Measurements from ENCODE around the gene LMAN2L.

LMAN2L gene

DNA sequence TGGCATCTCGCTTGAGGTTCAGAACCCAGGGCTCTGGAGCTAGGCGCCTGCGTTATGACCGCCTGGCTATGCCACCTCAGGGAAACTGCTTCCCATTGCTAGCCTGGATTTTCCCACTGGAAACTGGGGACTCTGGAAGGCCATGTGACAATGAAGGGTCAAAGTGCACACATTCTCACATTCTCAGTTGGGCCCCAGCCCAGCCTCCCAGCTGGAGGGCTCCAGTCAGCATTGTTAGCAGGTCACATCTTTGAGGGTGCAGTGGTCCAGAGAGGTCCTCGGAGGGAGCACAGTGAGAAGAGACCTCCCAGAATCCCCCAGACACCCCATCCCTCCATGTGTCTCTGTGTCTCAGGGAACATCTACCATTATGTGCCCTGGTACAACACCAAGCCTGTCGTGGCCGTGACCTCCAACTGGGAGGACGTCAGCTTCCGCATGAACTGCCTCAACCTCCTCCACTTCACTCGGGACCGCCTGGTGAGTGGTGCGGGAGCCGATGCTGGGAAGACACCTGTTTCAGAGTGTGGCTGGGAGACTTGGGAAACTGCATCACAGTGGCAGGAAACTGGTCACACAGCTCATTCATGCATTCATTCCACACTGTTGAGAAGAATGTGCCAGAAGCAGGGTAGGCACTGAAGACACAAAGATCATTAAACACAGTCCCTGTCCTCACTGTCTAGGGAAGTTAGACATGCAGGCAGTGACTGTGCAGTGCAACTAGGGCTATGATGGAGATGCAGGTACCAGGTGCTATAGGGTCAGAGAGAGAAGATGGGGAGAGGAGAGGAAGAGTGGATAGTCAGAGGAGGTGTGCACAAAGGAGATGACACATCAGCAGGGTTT, 55.7 kb downstream of the LMAN2L start:
- H3K4me3 ChIP-seq (ENCODE audit: low read depth, low read length) = no peak overlapping the region
- TF ChIP-seq CTCF (IDR thresholded peaks at IDR 0.05; ENCODE audit: insufficient read depth, low read depth, low read length, missing control alignments) = no peak
- DNase-seq (ENCODE audit: low read depth) = no peak

DNA sequence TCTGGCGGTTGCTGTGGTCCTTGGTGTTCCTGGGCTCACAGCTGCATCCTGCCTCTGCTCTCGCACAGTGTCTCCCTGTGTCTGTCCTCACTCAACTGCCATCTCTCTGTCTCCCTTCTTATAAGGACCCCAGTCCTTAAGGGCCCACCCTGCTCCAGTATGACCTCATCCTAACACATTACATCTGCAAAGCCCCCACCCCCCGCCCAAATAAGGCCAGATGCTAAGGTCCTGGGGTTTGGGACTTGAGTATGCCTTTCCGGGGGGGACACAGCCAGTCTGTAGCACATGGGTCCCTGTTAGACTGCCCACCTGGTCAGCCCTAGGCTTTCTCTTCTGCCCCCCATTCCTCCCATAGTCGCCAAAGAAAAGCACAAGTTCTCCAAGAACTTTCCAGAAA, 56.6 kb downstream of the LMAN2L start:
- H3K4me3 ChIP-seq (ENCODE audit: low read depth, low read length) = no peak overlapping the region
- DNase-seq (ENCODE audit: low read depth) = no peak
- no peak for TF ChIP-seq CTCF (IDR thresholded peaks at IDR 0.05; ENCODE audit: insufficient read depth, low read depth, low read length, missing control alignments)

- no peak for DNase-seq (ENCODE audit: low read depth)
- no peak for TF ChIP-seq CTCF (IDR thresholded peaks at IDR 0.05; ENCODE audit: insufficient read depth, low read depth, low read length, missing control alignments)
- H3K4me3 ChIP-seq (ENCODE audit: low read depth, low read length) = no peak overlapping the region
Measured at GRCh38 chr2:96681540-96681939, 58.3 kb downstream of the LMAN2L start.

- DNase-seq (ENCODE audit: low read depth) = no peak
- no peak for TF ChIP-seq CTCF (IDR thresholded peaks at IDR 0.05; ENCODE audit: insufficient read depth, low read depth, low read length, missing control alignments)
- H3K4me3 ChIP-seq (ENCODE audit: low read depth, low read length) = no peak overlapping the region
Measured at GRCh38 chr2:96680561-96681141, 59.2 kb downstream of the LMAN2L start.

GRCh38 chr2:96679848-96680247, 60.0 kb downstream of the LMAN2L start:
- TF ChIP-seq CTCF (IDR thresholded peaks at IDR 0.05; ENCODE audit: insufficient read depth, low read depth, low read length, missing control alignments) = no peak
- DNase-seq (ENCODE audit: low read depth) = no peak
- H3K4me3 ChIP-seq (ENCODE audit: low read depth, low read length) = no peak overlapping the region

DNA sequence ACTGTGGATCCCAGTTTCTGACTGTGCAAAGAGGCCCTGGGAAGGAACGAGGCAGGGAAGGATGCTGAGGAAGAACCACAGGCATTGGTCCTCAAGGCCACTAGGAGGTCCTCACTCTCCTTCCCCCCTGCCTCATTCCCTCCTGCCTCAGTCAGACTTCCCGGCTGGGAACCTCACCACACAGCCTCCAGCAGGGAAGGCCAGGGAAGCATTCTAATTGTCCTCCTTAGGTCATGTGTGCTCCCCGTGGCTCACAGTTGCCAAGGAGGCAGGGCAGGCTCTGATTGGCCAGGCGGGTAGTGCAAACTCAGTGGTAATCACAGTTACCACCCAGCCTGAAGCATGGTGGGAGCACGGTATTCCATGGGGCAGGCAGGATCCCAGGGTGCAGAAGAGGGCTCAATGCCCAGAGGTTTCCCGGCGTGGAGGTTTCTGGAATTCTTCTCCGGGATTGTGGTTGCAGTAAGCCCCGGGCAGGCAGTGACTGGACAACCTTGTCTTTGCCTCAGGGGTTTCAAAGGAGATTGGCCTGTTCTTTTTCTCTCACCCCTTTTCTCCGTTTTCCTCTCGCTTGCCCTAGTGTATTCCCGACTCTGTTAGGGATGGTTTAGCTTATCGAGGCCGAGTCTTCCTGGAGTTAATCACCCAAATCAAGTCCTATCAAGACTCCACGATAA, 70.2 kb downstream of the LMAN2L start:
- TF ChIP-seq CTCF (IDR thresholded peaks at IDR 0.05; ENCODE audit: insufficient read depth, low read depth, low read length, missing control alignments) = no peak
- no peak for DNase-seq (ENCODE audit: low read depth)

More for the DNA sequence above, 70.2 kb downstream of the LMAN2L start:
- H3K4me3 ChIP-seq (ENCODE audit: low read depth, low read length) = no peak overlapping the region

Data from GM12865 (cell line).